Esophagus (tissue), 2 donors: Measurements from ENCODE around the gene FOXP4. TPM values are rescaled to one million over a fixed set of nuclear protein-coding genes. Genes with fewer than 3 reads are reported as not detected.

ENCODE experiments used
- H3K27ac ChIP-seq, 2 donors: one replicate each; pipeline ENCODE4 v1.5.1; 2013; ENCODE audit warnings: low read depth in 2 of 2, mild to moderate bottlenecking in 2 of 2, inconsistent platforms in 1 of 2, low read length in 1 of 2, moderate library complexity in 1 of 2
- H3K27me3 ChIP-seq, 2 donors: one replicate each; pipeline ENCODE4 v1.6.1; 2013; ENCODE audit warnings: low read length in 2 of 2, control low read depth in 1 of 2, mild to moderate bottlenecking in 1 of 2; ENCODE audit not compliant: insufficient read depth in 2 of 2, control insufficient read depth in 1 of 2
- H3K36me3 ChIP-seq, 2 donors: one replicate each; pipeline ENCODE4 v1.6.1; 2013; ENCODE audit warnings: low read length in 1 of 2; ENCODE audit not compliant: control insufficient read depth in 2 of 2, insufficient read depth in 2 of 2
- H3K4me1 ChIP-seq, 2 donors: one replicate each; pipeline ENCODE4 v1.6.1; 2013; ENCODE audit warnings: low read length in 1 of 2; ENCODE audit not compliant: control insufficient read depth in 2 of 2, insufficient read depth in 2 of 2
- H3K4me3 ChIP-seq, 2 donors: one replicate each; pipeline ENCODE4 v1.5.1; 2013; ENCODE audit warnings: low read length in 2 of 2, mild to moderate bottlenecking in 2 of 2, low read depth in 1 of 2, moderate library complexity in 1 of 2
- H3K9me3 ChIP-seq, 2 donors: one replicate each; pipeline ENCODE4 v1.6.1; 2013; ENCODE audit warnings: mild to moderate bottlenecking in 2 of 2, low read depth in 1 of 2, low read length in 1 of 2, moderate library complexity in 1 of 2; ENCODE audit not compliant: control insufficient read depth in 2 of 2, insufficient read depth in 1 of 2
- WGBS, 2 donors: extraction: QIAGEN DNeasy Blood & Tissue Kit; methylation state at CpG; one replicate each; pipeline ENCODE4 v1.1.7; 2013; 5-methylcytosine and 5-hydroxymethylcytosine counted together
- polyA plus RNA-seq, 2 donors: library from polyadenylated mRNA; stranded (reverse); fragments of 200-250 nt; gene quantifications; one replicate each; pipeline ENCODE4 v1.2.3, GENCODE V29; 2013
- donor health status: healthy with polysubstance abuse.
- donor health status: Bipolar disorder and iron deficiency.

The FOXP4 gene
- polyA plus RNA-seq, 2 donors: 6.6 to 8.4 TPM

DNA sequence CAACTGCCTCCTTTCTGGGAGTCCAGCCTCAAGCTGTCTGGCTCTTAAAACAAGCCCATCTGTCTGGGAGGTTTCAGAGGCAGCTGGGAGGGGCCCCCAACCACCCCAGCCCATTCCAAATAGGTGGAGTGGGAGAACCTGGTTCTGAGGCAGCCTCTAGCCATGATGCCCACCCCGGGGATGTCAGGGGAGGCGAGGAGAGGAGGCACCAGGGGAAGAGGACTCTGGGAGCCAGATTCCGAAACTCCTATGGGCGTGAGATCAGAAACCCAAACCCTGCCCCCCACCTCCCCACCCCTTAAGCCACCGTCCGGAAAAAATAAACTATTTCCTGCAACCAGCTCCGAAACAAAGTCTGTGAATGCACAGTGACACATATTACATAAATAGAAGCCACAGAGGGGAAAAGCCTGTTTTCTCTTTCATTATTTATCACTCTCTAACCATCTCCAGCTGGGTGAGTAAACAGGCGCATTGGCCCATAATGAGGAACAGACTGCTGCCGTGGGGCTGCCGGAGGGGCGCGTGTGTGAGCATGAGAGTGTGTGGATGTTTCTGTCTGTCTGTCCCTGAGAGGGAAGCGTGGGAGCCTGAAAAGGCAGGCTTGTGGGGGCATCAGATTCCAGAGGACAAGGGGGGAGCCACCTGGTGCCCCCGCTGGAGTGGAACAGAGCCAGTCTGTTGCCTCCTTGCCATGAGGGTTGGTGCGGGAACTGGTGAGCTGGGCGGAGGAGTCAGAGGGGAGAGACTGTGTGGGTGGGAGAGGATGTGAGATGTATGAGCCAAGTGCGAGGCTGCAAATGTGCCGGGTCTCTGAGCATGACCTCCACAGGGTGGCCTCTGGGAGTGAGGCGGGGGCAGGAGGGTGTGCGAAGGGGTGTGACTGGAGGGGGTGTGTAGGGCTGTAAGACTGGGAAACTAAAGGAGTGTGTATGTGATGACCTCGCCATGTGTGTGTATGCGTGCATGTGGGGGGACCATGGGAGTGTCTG, 14.3 kb upstream of the FOXP4 start:
- Histone ChIP-seq H3K27me3 (peaks cover 0 to 5% of the 10 kb centered on the region in 2 donors), H3K9me3 (no peaks in the 10 kb centered on the region), H3K4me3 (no peak overlapping the region), H3K4me1 (peaks cover 3 to 4% of the 10 kb centered on the region in 2 donors), H3K36me3 (no peaks in the 10 kb centered on the region), H3K27ac (no peak overlapping the region)
- 50% methylated on average over 22 of the region's 22 CpGs for WGBS, 2 donors

DNA sequence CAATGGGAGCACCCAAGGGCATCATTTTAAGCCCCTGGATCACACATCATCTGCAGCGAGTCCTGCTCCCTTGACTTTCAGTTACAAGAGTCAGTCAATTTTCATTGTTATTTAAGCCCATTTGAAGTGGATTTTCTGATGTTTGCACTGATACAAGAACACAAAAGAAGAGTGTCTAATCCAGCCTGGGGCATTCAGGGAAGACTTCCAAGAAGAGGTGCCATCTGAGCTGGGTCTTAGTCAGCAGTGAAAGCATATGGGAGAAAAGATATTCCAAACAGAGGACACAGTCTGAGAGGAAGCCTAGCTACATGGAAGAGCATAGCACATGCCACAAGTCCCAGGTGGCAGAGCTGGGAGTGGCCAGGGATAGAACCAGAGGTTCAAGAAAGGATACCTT, 10.4 kb upstream of the FOXP4 start:
- no peaks in the 10 kb centered on the region for H3K36me3 ChIP-seq
- H3K4me3 ChIP-seq: no peak overlapping the region
- H3K27ac ChIP-seq: no peak overlapping the region
- WGBS, 2 donors: 51 to 71% methylated on average over 1 of the region's 1 CpG
- no peaks in the 10 kb centered on the region for H3K27me3 ChIP-seq
- peaks cover 0 to 4% of the 10 kb centered on the region in 2 donors for H3K4me1 ChIP-seq
- no peaks in the 10 kb centered on the region for H3K9me3 ChIP-seq

DNA sequence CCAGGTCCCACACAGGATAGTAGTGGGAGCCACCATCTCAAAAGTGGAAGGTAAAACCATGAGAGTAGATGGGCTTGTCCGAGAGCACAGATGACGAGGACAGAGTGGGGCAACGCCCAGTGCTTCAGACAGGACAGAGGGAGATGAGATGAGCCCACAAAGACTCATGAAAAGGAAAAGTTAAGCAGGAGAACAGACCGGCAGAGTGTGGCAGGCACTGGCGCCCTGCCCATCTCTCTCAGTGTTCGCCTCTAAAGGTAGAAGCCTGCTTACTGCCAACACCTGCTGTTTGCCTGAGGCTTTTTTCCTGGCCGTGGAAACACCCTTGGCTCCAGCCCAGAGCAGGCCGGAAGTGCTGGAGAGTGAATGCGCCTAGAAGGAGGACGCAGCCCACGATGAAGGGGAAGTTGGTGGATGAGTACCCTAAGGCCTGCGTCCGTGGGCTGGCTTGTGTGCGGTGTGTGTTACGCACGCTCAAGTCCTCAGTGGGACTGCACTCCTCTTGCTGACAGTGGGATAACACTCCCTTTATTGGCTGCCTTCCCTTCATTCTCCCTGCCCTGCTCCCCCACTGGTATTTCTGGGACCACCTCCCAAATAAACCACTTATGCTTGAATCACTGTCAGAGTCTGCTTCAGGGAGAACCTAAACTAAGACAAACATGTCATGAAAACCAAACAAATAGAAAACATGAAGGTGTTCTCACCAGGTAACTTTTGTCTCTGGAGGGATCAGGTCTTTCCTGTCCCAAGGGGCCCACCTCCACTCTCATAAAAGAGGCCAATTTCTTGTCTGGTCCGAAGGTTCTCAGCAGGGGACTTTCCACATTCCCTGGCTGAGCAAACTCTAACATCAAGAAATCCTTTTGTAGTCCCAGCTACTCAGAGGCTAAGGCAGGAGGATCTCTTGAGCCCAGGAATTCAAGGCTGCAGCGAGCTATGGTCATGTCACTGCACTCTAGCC, 9.1 kb upstream of the FOXP4 start:
- WGBS, 2 donors: 36 to 37% methylated on average over 18 of the region's 18 CpGs
- no peak overlapping the region for H3K4me3 ChIP-seq
- H3K4me1 ChIP-seq: peaks cover 0 to 4% of the 10 kb centered on the region in 2 donors
- no peaks in the 10 kb centered on the region for H3K27me3 ChIP-seq
- H3K27ac ChIP-seq: no peak overlapping the region
- no peaks in the 10 kb centered on the region for H3K9me3 ChIP-seq
- H3K36me3 ChIP-seq: no peaks in the 10 kb centered on the region

DNA sequence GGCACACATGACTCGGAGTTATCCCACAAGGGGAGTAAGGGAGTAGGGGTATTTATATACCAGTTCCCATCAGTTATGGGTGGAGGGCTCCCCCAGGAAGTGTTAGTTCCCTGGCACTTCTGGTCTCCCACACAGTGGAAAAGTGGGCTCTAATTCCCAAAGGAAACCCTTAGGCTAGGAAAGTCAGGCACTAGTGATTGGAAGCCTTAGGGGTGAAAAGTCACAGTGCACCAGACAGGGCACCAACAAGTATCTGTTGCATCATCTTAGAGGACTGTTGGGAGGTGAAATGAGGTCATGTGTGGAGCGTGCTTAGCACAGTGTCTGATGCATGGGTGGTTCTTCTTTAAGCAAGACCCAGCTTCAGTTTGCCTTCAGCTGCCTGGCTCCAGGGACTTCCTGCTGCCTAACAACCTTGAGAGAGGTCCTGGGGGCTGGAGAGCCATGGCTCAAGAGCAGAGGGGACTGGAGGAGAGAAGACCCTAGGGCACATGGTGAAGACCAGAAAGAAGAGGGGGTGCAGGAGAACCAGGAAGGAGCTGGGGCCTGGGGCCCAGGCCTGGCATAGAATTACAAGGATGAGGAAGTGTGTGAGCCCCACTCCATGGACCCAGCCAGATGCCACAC, 7.5 kb upstream of the FOXP4 start:
- WGBS, 2 donors: 74 to 75% methylated on average over 2 of the region's 2 CpGs
- Histone ChIP-seq H3K36me3 (no peaks in the 10 kb centered on the region), H3K9me3 (no peaks in the 10 kb centered on the region), H3K4me1 (peaks cover 0 to 4% of the 10 kb centered on the region in 2 donors), H3K27me3 (no peaks in the 10 kb centered on the region), H3K27ac (no peak overlapping the region), H3K4me3 (no peak overlapping the region)

DNA sequence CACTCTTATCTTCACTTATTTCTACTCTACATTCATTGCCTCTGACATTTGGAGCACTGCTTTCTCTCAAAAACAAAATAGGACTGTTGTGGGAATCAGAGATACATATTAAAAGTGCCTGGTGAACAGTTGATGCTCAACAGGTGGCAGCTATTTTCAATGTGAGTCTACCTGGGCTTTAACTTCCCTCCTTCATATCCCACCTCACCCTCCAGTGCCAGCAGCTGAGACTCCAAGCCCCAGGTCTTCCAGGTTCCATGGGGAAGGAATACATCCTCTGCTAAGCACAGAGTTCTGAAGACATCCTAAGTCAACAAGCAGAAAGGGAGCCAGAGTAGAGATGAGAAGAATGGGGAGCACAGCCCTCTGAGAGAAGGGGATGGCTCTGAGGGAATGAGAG, 7.0 kb upstream of the FOXP4 start:
- Histone ChIP-seq H3K27ac (no peak overlapping the region), H3K4me1 (peaks cover 0 to 4% of the 10 kb centered on the region in 2 donors), H3K27me3 (no peaks in the 10 kb centered on the region), H3K4me3 (no peak overlapping the region), H3K36me3 (no peaks in the 10 kb centered on the region), H3K9me3 (no peaks in the 10 kb centered on the region)

DNA sequence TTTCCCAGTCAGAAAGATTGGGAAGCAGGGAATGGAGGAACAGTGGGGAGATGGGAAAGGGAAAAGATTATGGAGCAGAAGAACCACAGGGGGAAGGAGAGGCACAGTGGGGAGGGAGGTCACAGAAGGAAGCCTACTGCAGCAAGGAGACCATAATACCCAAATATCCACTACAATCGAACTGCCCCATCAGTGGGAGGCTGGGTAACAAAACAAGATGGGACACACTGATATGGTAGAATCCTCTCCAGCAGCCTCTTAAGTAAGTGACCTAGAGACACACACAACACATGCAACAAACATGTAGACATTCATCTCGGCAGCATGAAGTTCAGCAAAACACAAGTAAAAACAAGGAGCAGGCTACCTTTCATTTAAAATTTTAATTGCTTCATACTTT, 4.8 kb upstream of the FOXP4 start:
- H3K4me3 ChIP-seq: no peak overlapping the region
- H3K27me3 ChIP-seq: no peaks in the 10 kb centered on the region
- H3K36me3 ChIP-seq: no peaks in the 10 kb centered on the region
- no peaks in the 10 kb centered on the region for H3K9me3 ChIP-seq
- WGBS, 2 donors: 91 to 92% methylated on average over 2 of the region's 2 CpGs
- no peak overlapping the region for H3K27ac ChIP-seq
- H3K4me1 ChIP-seq: peaks cover 0 to 10% of the 10 kb centered on the region in 2 donors

DNA sequence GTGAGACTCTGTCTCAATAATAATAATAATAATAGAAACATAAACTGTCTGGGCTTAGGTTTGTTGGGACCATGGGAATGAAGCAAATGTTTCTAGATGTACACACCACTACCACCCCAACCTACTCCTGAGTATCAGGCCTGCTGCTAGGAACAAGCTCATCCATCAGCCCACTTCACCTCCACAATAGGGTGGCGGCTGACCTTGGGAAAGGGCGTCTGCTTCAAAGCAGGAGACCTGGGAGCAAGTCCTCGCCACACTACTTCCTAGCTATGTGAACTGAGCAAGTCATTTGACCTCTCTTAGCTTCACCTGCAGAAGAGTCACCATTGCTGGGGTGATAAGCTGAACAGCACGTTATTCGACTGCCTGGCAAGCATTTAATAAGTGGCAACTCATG, 3.1 kb upstream of the FOXP4 start:
- Histone ChIP-seq H3K9me3 (no peaks in the 10 kb centered on the region), H3K27ac (no peak overlapping the region), H3K27me3 (no peaks in the 10 kb centered on the region), H3K4me3 (no peak overlapping the region), H3K36me3 (no peaks in the 10 kb centered on the region), H3K4me1 (peaks cover 0 to 12% of the 10 kb centered on the region in 2 donors)
- WGBS, 2 donors: 83 to 94% methylated on average over 5 of the region's 5 CpGs

DNA sequence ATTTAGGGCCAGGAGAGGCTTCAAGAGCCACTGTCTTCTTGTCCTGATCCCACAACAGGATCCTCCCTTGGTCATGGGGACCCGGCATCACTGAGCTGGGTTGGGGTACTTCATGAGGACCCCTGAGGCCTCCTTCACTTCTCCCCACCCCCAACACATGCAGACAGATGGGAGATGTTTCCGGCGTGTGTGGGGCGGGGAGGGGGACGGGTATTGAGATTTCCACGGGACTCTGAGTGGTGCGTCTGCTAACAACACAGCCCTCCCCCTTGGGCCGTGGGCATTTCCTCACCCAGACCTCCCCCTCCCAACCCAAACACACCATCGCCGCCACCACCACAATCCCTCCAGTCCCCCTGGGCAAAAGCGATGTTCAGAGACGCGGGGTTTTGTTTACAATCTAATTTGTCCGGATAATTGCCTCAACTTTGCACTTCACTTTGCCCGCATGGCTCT, 906 bp upstream of the FOXP4 start:
- peak overlapping the region; percentile 72 to 77 for H3K4me3 ChIP-seq
- no peaks in the 10 kb centered on the region for H3K36me3 ChIP-seq
- peaks cover 3 to 20% of the 10 kb centered on the region in 2 donors for H3K4me1 ChIP-seq
- no peaks in the 10 kb centered on the region for H3K9me3 ChIP-seq
- WGBS, 2 donors: 16 to 18% methylated on average over 15 of the region's 15 CpGs
- no peak overlapping the region for H3K27ac ChIP-seq
- no peaks in the 10 kb centered on the region for H3K27me3 ChIP-seq

DNA sequence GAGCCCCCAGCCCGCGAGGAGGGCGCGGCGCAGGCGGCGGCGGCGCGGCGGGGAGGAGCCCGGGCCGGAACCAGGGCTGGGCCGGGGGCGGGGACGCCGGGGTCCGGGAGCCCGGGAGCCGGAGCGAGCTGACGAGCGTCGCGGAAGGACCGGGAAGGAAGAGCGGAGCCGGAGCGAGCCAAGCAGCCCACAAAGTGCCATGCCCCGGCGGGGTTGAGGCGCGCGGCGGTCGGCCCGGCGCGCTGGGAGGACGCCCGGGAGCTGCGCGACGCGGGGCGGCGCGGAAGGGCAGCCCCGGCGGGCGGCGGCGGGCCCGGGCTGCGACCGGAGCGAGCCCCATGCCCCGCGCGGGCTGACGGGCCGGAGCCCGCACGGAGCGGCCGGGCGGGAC, 289 bp downstream of the FOXP4 start:
- Histone ChIP-seq H3K4me3 (peak overlapping the region; percentile 72 to 77), H3K4me1 (peaks cover 3 to 22% of the 10 kb centered on the region in 2 donors), H3K36me3 (peaks cover 0 to 6% of the 10 kb centered on the region in 2 donors), H3K9me3 (no peaks in the 10 kb centered on the region), H3K27ac (peak overlapping the region; percentile 78 to 89), H3K27me3 (no peaks in the 10 kb centered on the region)
- WGBS, 2 donors: 0 to 1% methylated on average over 18 to 67 of the region's 67 CpGs
